DMS114 treated with DMSO at 0.1 percent for 48 hours (cell line): ENCODE data around the gene MRGPRF.

Experiments used
- DNase-seq: peaks from one replicate; lab custom pipeline; 2025; ENCODE audit not compliant: unreplicated experiment; lab: John Stamatoyannopoulos, UW

The MRGPRF gene

GRCh38 chr11:68966894-68967780 lies 45.9 kb downstream of the MRGPRF start:
- DNase-seq: no peak

GRCh38 chr11:68965901-68966853 lies 46.9 kb downstream of the MRGPRF start:
- no peak for DNase-seq

- no peak for DNase-seq
These were observed 49.3 kb downstream of the MRGPRF start for GRCh38 chr11:68963779-68964178.

GRCh38 chr11:68962527-68963250 lies 50.4 kb downstream of the MRGPRF start:
- no peak for DNase-seq

- no peak for DNase-seq
These were observed 51.8 kb downstream of the MRGPRF start for GRCh38 chr11:68961245-68961644.

GRCh38 chr11:68960294-68961071 lies 52.6 kb downstream of the MRGPRF start:
- DNase-seq: no peak

- no peak for DNase-seq
These were observed 53.4 kb downstream of the MRGPRF start for GRCh38 chr11:68959465-68960293.

- DNase-seq: no peak
These were observed 54.8 kb downstream of the MRGPRF start for GRCh38 chr11:68958211-68958610.

- no peak for DNase-seq
These were observed 56.3 kb downstream of the MRGPRF start for GRCh38 chr11:68956547-68957254.

- no peak for DNase-seq
These were observed 56.9 kb downstream of the MRGPRF start for GRCh38 chr11:68956142-68956541.

- no peak for DNase-seq
These were observed 57.5 kb downstream of the MRGPRF start for GRCh38 chr11:68955607-68955958.

- DNase-seq: no peak
These were observed 58.0 kb downstream of the MRGPRF start for GRCh38 chr11:68954836-68955606.
